ENCODE measurements around the gene ACSF3.
"Not testable (repeated sequence)": the region's sequence is repeated elsewhere in the genome, so short reads cannot be mapped to it uniquely, and the experiment has no call there.

ACSF3 gene

GRCh38 chr16:89056592-89056991 is 37.1 kb upstream of the ACSF3 start:
- no peak for DNase-seq

GRCh38 chr16:89057738-89058137 is 35.9 kb upstream of the ACSF3 start:
- DNase-seq: no peak

DNA sequence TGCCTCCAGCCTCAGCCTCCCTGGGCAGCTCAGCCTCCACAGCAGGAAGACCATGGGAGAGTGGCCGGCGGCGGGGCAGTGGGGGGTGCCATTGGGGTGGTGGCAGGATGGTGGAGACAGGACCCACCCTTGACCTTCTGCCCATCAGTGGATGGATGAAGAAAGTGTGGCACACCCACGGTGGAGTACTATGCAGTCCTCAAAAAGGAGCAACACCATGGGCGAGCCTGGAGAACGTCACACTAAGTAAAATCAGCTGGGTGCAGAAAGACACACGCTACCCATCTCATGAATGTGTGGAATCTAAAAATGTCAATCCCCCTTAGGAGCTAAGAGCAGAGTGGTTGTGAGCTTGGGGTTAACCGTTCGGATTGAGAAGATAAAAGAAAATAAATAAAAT is 34.8 kb upstream of the ACSF3 start:
- no peak for DNase-seq

- no peak for DNase-seq
Observed at GRCh38 chr16:89060207-89060794, 33.4 kb upstream of the ACSF3 start.

- DNase-seq: no peak
Observed at GRCh38 chr16:89061086-89061485, 32.6 kb upstream of the ACSF3 start.

- no peak for DNase-seq
Observed at GRCh38 chr16:89061590-89062380, 31.9 kb upstream of the ACSF3 start.

DNA sequence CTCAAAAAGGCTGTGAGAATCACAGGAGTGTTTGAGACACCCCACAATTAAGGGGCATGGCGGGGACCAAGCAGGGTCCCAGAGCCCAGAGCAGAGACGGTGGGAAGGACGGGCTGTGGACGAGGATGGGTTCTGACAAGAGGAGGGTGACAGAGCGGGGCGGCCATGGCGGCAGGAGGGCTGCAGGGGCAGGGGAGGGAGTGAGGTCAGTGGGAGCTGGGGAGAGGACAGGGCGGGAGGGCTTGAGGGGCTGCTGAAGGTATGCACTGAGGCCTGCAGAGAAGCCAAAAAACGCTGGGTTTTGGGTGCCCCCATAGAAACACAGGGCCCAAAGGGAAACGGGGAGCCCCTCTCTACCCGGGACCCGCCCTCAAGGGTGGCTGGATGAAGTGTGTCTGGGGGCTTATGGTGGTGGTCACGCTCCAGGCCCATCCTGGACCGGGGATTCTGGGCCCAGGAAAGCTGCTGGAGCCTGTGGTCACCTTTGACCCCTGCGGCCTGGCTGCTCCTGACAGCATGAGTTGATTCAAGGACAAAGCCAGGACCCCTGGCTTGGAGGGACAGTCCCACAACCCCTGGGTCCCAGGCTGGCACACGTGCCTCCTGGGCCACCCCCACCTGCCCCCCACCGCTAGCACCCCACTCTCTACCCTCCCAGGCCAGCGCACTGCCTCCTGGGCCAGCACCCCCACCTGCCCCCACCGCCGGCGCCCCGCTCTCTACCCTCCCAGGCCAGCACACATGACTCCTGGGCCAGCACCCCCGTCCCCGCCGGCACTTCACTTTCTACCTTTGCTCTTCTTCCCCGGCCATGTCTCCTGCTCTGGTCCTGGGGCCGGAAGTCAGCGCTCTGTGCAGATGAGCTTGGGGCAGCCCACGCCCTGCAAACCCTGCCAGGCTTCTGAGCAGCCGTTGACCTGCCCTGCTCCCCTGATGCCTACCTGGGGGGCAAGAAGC is 31.0 kb upstream of the ACSF3 start:
- no peak for DNase-seq

GRCh38 chr16:89063768-89064320 is 29.8 kb upstream of the ACSF3 start:
- DNase-seq: no peak

- no peak for DNase-seq
Observed at GRCh38 chr16:89064606-89065457, 28.8 kb upstream of the ACSF3 start.

- no peak for DNase-seq
Observed at GRCh38 chr16:89065458-89065822, 28.2 kb upstream of the ACSF3 start.

GRCh38 chr16:89066721-89067120 is 26.9 kb upstream of the ACSF3 start:
- no peak for DNase-seq

- DNase-seq: no peak
Observed at GRCh38 chr16:89067677-89068443, 25.8 kb upstream of the ACSF3 start.

GRCh38 chr16:89068814-89069616 is 24.6 kb upstream of the ACSF3 start:
- not testable (repeated sequence) for DNase-seq

DNA sequence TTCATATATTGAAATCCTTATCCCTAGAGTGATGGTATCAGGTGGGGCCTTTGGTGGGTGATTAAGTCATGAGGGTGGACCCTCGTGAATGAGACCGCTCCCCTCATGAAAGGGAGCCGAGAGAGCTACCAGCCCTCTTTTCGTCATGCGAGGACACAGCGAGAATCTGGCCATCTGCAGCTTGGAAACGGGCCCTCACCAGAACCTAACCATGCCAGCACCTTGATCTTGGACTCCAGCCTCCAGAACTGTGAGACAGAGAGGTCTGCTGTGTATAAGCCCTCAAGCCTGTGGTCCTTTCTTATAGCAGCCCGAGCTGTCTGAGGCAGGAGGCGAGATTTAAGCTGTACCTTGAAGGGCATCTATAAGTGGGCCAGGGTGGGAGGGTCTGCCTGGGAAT is 23.7 kb upstream of the ACSF3 start:
- no peak for DNase-seq

DNA sequence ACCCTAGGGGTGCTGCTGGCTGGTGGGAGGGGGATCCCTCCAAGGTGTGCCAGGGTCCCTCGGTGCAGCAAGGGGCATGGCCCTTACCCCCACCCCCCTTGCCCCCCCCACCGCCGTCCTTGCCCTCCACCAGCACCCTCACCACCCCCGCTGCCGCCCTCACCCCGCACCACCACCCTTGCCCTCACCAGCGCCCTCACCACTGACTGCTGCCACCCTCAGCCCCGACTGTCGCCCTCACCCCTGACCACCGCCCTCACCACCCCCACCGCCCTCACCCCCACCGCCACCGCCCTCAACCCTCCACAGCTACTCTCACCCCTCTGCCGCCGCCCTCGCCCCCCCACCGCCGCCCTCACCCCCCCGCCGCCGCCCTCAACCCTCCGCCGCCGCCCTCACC is 23.1 kb upstream of the ACSF3 start:
- DNase-seq: no peak

DNA sequence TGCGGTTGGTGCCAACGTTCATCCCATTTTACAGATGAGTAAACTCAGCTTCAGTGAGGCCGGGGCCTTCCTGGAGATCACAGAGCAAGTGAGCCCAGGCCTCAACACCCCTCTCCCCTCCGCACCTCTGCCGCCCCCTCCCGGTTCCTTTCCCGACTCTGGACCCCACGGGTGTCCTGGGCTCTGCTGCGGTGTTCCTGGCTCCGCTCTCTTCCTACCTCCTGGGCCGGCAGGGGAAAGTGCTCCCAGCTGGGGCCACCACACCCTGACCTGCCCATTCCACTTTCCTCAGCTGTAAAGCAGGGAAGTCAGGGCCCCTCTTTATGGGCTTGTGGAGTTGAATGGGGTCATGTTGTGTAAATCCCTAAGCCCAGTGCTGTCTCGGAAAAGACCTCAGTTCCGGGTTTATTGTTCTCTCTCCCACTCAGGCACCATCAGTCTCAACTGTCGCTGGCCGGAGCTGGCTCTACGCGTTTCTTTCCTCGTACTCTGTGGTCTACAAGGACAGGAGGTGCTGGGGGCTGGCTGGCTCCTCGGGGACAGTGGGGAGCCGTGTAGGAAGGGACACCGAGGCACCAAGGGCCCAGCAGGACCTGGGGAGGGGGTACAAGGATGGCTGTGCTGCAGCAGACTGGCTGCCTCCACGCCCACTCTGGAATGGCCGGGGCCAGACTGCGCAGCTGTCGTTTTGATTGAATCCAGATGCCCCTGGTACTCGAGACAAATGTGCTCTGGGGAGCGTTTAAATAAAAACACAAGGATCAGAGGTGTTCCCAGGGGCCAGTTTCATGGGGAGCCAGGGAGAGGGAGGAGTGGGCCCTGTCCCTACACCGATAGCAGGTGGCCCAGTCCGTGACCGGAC is 21.7 kb upstream of the ACSF3 start:
- no peak for DNase-seq

DNA sequence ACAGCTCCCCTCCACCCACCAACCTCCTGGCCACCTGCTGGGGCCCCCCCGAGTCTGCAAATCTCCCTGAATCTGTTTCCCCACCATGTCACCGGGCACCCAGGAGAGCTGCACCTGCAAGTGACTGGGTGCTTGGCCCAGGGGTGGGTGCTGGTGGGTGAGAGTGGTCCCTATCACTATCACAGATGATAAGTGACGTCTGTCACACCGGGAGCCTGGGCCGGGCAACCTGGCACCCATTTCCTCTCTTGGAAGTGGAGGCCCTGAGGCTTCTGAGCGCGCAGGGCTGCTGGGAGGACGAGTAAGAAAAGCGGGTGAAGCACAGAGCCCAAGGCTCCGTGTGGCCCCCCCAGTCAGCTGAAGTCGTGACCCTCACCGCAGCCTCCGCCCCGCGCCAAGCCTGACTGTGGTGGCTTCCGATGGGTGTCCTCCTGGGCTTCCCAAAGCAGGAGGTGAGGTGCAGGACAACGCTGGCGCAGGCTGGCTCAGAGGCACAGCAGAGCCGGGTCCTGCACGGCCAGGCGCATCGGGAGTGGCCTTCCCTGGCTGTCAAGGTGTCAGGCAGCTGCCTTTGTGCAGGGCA is 21.0 kb upstream of the ACSF3 start:
- no peak for DNase-seq

- no peak for DNase-seq
Observed at GRCh38 chr16:89073346-89074071, 20.1 kb upstream of the ACSF3 start.

All from NCI-H1436 (cell line).